Measurements from ENCODE around the gene JMJD1C.
"Not testable (repeated sequence)": the region's sequence is repeated elsewhere in the genome, so short reads cannot be mapped to it uniquely, and the experiment has no call there.

The JMJD1C gene

GRCh38 chr10:63396133-63396761 is 69.5 kb downstream of the JMJD1C start:
- DNase-seq: peak; percentile 52

GRCh38 chr10:63393050-63393449 is 72.7 kb downstream of the JMJD1C start:
- no peak for DNase-seq

- no peak for DNase-seq
Measured at GRCh38 chr10:63392224-63392623, 73.6 kb downstream of the JMJD1C start.

DNA sequence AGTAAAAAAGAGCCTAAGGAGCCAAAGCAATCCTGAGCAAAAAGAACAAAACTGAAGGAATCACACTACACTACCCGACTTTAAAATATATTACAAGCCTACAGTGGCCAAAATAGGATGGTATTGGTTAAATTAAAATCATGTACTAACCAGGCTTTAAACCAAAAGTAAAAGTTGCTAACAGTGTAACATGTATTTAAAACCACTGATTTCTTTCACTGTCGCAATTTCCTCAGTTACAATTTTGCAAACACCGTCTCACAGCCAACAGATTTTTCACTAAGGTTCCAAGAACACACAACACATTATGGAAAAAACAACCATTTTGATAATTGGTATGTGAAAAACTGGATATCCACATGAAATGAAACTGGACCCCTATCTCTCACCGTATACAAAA is 74.0 kb downstream of the JMJD1C start:
- peak; percentile 27 for DNase-seq

GRCh38 chr10:63390521-63390920 is 75.3 kb downstream of the JMJD1C start:
- DNase-seq: no peak

DNA sequence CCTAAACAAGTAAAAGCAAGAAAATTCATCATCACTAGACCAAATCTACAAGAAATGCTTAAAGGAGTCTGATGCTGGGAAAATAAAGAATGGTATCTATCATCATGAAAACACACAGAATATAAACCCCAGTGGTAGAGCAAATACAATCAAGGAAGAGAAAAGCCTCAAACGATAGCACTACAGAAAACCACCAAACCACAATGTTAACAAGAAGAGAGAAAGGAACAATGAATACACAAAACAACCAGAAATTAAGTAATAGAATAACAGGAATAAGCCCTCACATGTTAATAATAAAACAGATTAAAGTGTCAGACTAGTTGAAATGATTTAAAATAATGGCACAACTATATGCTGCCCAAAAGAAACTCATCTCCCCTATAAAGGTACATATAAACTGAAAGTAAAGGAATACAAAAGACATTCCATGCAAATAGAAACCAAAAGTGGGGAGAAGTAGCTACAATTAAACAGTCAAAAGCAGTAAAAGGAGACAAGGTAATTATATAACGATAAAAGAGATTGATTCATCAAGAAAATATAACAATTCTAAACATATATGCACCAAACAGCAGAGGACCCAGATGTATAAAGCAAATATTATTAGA is 77.3 kb downstream of the JMJD1C start:
- DNase-seq: peak; percentile 64

GRCh38 chr10:63385254-63385653 is 80.5 kb downstream of the JMJD1C start:
- DNase-seq: no peak

GRCh38 chr10:63384675-63385074 is 81.1 kb downstream of the JMJD1C start:
- DNase-seq: no peak

DNA sequence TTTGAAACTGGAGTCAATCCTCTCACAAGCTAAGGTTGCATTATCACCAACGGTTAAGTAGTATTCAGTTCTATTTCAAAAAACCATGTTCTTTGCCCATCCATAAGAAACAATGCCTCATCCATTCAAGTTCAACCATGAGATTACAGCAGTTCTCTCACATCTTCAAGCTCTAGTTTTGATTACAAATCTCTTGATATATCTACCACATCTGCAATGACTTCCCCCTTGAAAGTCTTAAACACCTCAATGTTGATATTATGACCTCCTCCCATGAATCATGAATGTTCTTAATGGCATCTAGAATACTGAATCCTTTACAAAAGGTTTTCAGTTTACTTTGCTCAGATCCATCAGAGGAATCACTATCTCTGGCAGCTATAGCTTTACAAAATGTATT is 81.8 kb downstream of the JMJD1C start:
- DNase-seq: no peak

- DNase-seq: no peak
Measured at GRCh38 chr10:63383141-63383540, 82.6 kb downstream of the JMJD1C start.

- no peak for DNase-seq
Measured at GRCh38 chr10:63382066-63382465, 83.7 kb downstream of the JMJD1C start.

- DNase-seq: not testable (repeated sequence)
Measured at GRCh38 chr10:63377305-63377661, 88.5 kb downstream of the JMJD1C start.

- DNase-seq: no peak
Measured at GRCh38 chr10:63376560-63377304, 89.0 kb downstream of the JMJD1C start.

DNA sequence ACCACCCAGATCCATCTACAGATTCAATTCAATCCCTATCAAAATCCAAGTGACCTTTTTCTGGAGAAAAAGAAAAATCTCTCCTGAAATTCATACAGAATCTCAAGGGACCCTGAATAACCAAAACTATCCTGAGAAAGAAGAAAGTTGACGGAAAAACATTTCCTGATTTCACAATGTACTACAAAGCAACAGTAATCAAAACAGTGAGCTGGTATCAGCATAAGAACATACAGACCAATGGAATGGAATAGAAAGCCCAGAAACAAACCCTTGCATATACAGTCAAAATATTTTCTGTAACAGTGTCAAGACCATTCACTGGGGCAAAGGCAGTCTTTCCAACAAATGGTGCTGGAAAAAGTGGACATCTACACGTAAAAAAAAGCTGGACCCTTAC is 89.9 kb downstream of the JMJD1C start:
- DNase-seq: no peak

DNA sequence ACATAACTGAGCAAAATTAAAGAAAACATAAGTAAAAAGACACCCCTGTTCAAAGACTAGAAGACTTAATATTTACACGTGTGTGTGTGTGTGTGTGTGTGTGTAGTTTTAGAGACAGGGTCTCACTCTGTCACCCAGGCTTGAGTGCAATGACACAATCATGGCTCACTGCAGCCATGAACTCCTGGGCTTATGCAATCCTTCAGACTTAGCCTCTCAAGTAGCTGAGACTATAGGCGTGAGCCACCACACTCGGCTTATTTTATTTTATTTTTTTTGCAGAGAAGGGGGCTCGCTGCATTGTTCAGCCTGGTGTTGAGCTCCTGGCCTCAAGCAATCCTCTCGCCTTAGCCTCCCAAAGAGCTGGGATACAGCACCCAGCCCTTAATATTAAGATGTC is 90.3 kb downstream of the JMJD1C start:
- DNase-seq: no peak

- no peak for DNase-seq
Measured at GRCh38 chr10:63374991-63375390, 90.8 kb downstream of the JMJD1C start.

DNA sequence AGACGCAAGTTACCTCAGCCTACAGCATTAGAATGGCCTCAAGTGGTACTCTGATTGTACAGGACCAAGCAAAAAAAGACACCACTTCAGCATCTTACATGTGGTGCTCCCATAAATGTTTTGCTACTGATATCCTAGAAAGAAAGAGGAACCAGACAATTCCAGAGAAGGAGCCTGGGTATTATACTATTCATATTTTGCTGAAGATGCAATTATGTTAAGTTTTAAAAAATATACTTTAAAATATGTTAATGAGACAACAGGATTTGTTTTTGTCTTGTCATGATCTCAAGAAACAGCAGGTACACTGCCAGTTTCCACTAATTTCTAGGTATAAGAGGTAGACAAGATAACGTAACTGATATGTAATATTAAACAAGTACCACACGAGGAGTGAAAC is 92.6 kb downstream of the JMJD1C start:
- no peak for DNase-seq

DNA sequence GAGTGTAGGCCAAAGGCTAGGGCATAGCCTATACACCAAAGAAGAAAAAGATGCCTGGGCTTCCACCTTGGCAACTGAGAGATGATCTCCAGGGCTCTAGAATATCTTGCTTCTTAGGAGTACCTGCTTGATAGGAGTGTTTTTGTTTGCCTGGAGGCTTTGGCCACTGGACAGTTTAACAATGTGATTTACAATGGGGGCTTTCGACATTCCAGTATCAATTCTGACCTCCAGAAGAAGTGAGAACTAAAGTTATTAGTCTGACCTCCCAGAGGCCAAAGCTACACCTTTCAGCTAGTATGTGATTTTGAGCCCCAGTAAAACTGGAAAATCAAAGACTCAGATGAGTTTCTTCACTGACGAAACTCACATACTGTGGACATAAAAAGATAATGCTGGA is 96.1 kb downstream of the JMJD1C start:
- no peak for DNase-seq

GRCh38 chr10:63368365-63368764 is 97.4 kb downstream of the JMJD1C start:
- DNase-seq: no peak

DNA sequence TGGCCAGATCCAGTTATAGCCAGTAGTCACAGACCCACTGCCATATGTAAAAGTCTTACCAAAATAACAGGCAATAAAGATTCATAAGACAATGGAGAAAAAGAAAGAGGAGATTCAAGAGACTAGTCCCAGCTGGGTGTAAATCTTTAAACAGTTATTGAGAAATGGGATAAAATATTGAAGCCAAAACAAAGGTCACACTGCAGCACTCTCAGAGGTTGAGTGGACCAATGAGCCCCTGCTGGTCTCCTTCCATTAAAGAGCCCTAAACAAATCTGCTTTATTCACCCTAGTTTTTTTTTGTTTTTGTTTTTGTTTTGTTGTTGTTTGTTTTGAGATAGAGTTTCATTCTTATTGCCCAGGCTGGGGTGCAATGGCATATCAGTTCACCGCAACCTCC is 98.8 kb downstream of the JMJD1C start:
- no peak for DNase-seq

DNA sequence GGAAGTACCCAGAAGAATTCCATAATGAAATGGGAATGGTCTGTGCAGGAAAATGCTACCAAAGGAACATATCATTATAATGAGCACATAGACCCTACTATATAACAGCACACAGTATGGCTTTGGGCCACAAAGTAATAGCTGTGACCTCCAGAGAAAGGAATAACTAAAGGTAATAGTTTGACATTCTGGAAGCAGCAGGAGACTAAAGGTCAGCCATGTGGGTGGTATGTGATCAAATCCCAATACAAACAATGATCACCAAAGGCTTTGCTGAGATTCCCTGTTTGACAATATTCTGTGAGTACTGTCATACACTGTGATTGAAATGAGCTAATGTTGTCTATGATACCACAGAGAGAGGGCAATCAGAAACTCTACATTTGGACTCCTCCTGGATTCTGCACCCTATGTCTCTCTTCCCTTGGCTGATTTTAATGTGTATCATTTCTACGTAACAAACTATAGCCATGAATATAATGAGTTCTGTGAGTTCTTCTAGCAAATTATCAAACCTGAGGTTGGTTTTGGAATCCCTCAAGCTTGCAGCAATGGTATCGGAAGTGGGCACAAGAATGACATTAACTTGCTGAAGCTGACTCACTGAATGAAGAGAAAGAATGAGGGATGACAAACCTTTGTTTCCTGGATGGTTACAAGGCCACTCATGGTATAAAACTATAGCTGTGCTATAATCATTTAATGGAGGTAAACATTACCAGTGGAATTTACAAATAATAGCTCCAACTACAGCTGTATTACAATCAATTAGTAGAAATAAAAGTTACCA is 99.6 kb downstream of the JMJD1C start:
- no peak for DNase-seq

- DNase-seq: no peak
Measured at GRCh38 chr10:63364918-63365317, 100.9 kb downstream of the JMJD1C start.

- DNase-seq: no peak
Measured at GRCh38 chr10:63363951-63364350, 101.8 kb downstream of the JMJD1C start.

- no peak for DNase-seq
Measured at GRCh38 chr10:63355682-63356081, 110.1 kb downstream of the JMJD1C start.

All from hematopoietic multipotent progenitor cell treated with erythropoietin and hydrocortisone succinate and interleukin-3 and kit ligand, for 4 days (in vitro differentiated cells).